Measurements from ENCODE around the gene CXCL14. TPM values are rescaled to one million over a fixed set of nuclear protein-coding genes. Genes with fewer than 3 reads are reported as not detected.

Gene CXCL14
- total and polyA plus RNA-seq, 2 of the 13 experiments (the other 11 are each of a cell fraction or from before 2014, with no cell fraction given) = not detected

DNA sequence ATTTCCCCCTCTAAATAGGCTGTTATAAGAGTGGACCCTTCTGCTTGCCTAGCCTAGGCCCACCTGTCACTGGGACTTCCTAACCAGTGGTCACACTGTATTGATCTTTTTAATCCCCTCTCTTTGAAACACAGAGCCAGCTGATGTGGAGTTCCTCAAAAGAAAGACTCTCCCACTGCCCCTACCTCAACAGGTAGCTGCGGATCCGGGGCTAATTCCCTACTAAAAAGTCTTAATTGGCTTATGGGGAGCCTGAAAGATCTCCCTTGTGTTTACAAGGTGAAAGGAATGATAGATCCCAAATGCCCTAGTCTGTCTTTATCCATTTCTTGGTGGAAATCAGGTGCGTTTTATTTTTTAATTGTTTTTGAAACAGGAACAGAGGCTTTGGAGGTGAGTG is 45.0 kb downstream of the CXCL14 start:
- H3K27ac ChIP-seq (ENCODE audit: extremely low read length, insufficient read depth, low read length) = no peak overlapping the region
- no peak overlapping the region for H3K4me2 ChIP-seq (ENCODE audit: low read depth, low read length)
- H3K4me3 ChIP-seq (replicated peaks in 1 of 3; ENCODE audit: insufficient read depth in 1 of 3, low read depth in 2 of 3, low read length in 3 of 3) = no peak overlapping the region
- no peaks in the 10 kb centered on the region for H4K20me1 ChIP-seq (ENCODE audit: insufficient read depth, low read length)
- H3K9me3 ChIP-seq (ENCODE audit: low read length) = no peaks in the 10 kb centered on the region
- CTCF ChIA-PET (ENCODE audit: low intra/inter-chr PET ratio, low total read pairs) = no interaction called here
- DNase-seq (ENCODE audit: low spot score) (no peak), ATAC-seq (no peak), FAIRE-seq (no peak)
- 31% methylated on average over 3 of the region's 3 CpGs for WGBS (ENCODE audit: low lambda C conversion rate)
- intact Hi-C loops (cut with micrococcal nuclease; ENCODE audit: unreplicated experiment) (no loop called here), in situ Hi-C loops (cut with HindIII; ENCODE audit: extremely low pct_ligation_motif_present, low pct_unique_long_range_greater_than_20kb) (no loop called here)
- H3K79me2 ChIP-seq (ENCODE audit: insufficient read depth, low read length) = no peaks in the 10 kb centered on the region
- BruUV-seq (replicated peaks) = no TSS peak
- peaks cover 4 to 49% of the 10 kb centered on the region in 2 experiments; a peak in 3 of 5 replicates for H3K27me3 ChIP-seq (ENCODE audit: control insufficient read depth in 1 of 2, insufficient read depth in 2 of 2, low read length in 2 of 2)
- H3K4me1 ChIP-seq (ENCODE audit: insufficient read depth, low read length) = no peaks in the 10 kb centered on the region
- H2AFZ ChIP-seq (ENCODE audit: low read length) = no peak overlapping the region
- no peak overlapping the region for H3K9ac ChIP-seq (ENCODE audit: insufficient read depth, low read depth, low read length)
- TF ChIP-seq MLLT10 (CRISPR knock-in tag; IDR thresholded peaks at IDR 0.05) = no peak
- POLR2A ChIA-PET = no interaction called here
- H3K36me3 ChIP-seq (replicated peaks in 1 of 2; ENCODE audit: control insufficient read depth in 1 of 2, insufficient read depth in 2 of 2, low read length in 2 of 2) = no peaks in the 10 kb centered on the region

DNA sequence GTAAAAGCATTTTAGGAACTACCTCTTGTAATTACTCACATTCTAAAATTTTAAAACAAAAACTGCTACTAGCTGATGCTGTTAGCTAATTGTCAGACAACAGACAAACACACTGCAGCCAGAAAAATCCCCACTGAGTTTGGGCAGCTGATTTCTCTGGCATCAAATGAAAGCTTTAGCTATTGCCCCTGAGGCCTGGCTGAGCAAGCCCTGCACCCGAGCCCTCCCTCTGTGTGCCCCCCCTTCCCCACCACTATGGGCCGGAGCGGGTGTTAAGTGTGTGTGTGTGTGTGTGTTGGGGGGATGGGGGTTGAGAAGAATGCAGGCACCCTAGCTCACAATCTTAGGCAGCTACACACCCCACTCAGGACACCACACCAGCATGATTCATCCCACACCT is 45.5 kb downstream of the CXCL14 start:
- Histone ChIP-seq H3K27ac (ENCODE audit: extremely low read length, insufficient read depth, low read length) (no peak overlapping the region), H3K79me2 (ENCODE audit: insufficient read depth, low read length) (no peaks in the 10 kb centered on the region), H3K4me1 (ENCODE audit: insufficient read depth, low read length) (no peaks in the 10 kb centered on the region), H3K27me3 (ENCODE audit: control insufficient read depth in 1 of 2, insufficient read depth in 2 of 2, low read length in 2 of 2) (peaks cover 4 to 45% of the 10 kb centered on the region in 2 experiments; a peak in 3 of 5 replicates), H3K4me2 (ENCODE audit: low read depth, low read length) (no peak overlapping the region), H4K20me1 (ENCODE audit: insufficient read depth, low read length) (no peaks in the 10 kb centered on the region), H2AFZ (ENCODE audit: low read length) (no peak overlapping the region), H3K9ac (ENCODE audit: insufficient read depth, low read depth, low read length) (no peak overlapping the region), H3K36me3 (replicated peaks in 1 of 2; ENCODE audit: control insufficient read depth in 1 of 2, insufficient read depth in 2 of 2, low read length in 2 of 2) (no peaks in the 10 kb centered on the region), H3K4me3 (replicated peaks in 1 of 3; ENCODE audit: insufficient read depth in 1 of 3, low read depth in 2 of 3, low read length in 3 of 3) (no peak overlapping the region), H3K9me3 (ENCODE audit: low read length) (no peaks in the 10 kb centered on the region)
- BruUV-seq (replicated peaks) = no TSS peak
- no peak for FAIRE-seq
- in situ Hi-C loops (cut with HindIII; ENCODE audit: extremely low pct_ligation_motif_present, low pct_unique_long_range_greater_than_20kb) (no loop called here), intact Hi-C loops (cut with micrococcal nuclease; ENCODE audit: unreplicated experiment) (no loop called here)
- CTCF ChIA-PET (ENCODE audit: low intra/inter-chr PET ratio, low total read pairs) = no interaction called here
- POLR2A ChIA-PET = no interaction called here
- no peak for DNase-seq (ENCODE audit: low spot score)
- WGBS (ENCODE audit: low lambda C conversion rate) = 56% methylated on average over 3 of the region's 3 CpGs
- no peak for ATAC-seq
- TF ChIP-seq ZNF121 (CRISPR knock-in tag; IDR thresholded peaks at IDR 0.05) (no peak), CHCHD3 (CRISPR knock-in tag; IDR thresholded peaks at IDR 0.05) (no peak), RORA (CRISPR knock-in tag; IDR thresholded peaks at IDR 0.05) (no peak), DPF2 (CRISPR knock-in tag; IDR thresholded peaks at IDR 0.05; ENCODE audit: borderline replicate concordance, low read depth) (no peak), CEBPG (CRISPR knock-in tag; IDR thresholded peaks at IDR 0.05) (no peak), PAX8 (CRISPR knock-in tag; IDR thresholded peaks at IDR 0.05; ENCODE audit: borderline replicate concordance) (no peak), NR2F2 (IDR thresholded peaks at IDR 0.05; ENCODE audit: borderline replicate concordance, low read depth) (no peak), ZNF501 (CRISPR knock-in tag; IDR thresholded peaks at IDR 0.05) (no peak)
- TF ChIP-seq, protein P1, sequence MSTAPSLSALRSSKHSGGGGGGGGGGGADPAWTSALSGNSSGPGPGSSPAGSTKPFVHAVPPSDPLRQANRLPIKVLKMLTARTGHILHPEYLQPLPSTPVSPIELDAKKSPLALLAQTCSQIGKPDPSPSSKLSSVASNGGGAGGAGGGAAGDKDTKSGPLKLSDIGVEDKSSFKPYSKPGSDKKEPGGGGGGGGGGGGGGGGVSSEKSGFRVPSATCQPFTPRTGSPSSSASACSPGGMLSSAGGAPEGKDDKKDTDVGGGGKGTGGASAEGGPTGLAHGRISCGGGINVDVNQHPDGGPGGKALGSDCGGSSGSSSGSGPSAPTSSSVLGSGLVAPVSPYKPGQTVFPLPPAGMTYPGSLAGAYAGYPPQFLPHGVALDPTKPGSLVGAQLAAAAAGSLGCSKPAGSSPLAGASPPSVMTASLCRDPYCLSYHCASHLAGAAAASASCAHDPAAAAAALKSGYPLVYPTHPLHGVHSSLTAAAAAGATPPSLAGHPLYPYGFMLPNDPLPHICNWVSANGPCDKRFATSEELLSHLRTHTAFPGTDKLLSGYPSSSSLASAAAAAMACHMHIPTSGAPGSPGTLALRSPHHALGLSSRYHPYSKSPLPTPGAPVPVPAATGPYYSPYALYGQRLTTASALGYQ (CRISPR knock-in tag; IDR thresholded peaks at IDR 0.05) = no peak
- TF ChIP-seq, protein P2, sequence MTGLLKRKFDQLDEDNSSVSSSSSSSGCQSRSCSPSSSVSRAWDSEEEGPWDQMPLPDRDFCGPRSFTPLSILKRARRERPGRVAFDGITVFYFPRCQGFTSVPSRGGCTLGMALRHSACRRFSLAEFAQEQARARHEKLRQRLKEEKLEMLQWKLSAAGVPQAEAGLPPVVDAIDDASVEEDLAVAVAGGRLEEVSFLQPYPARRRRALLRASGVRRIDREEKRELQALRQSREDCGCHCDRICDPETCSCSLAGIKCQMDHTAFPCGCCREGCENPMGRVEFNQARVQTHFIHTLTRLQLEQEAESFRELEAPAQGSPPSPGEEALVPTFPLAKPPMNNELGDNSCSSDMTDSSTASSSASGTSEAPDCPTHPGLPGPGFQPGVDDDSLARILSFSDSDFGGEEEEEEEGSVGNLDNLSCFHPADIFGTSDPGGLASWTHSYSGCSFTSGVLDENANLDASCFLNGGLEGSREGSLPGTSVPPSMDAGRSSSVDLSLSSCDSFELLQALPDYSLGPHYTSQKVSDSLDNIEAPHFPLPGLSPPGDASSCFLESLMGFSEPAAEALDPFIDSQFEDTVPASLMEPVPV (CRISPR knock-in tag; IDR thresholded peaks at IDR 0.05) = no peak
- TF ChIP-seq, protein P3, sequence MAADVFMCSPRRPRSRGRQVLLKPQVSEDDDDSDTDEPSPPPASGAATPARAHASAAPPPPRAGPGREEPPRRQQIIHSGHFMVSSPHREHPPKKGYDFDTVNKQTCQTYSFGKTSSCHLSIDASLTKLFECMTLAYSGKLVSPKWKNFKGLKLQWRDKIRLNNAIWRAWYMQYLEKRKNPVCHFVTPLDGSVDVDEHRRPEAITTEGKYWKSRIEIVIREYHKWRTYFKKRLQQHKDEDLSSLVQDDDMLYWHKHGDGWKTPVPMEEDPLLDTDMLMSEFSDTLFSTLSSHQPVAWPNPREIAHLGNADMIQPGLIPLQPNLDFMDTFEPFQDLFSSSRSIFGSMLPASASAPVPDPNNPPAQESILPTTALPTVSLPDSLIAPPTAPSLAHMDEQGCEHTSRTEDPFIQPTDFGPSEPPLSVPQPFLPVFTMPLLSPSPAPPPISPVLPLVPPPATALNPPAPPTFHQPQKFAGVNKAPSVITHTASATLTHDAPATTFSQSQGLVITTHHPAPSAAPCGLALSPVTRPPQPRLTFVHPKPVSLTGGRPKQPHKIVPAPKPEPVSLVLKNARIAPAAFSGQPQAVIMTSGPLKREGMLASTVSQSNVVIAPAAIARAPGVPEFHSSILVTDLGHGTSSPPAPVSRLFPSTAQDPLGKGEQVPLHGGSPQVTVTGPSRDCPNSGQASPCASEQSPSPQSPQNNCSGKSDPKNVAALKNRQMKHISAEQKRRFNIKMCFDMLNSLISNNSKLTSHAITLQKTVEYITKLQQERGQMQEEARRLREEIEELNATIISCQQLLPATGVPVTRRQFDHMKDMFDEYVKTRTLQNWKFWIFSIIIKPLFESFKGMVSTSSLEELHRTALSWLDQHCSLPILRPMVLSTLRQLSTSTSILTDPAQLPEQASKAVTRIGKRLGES (CRISPR knock-in tag; IDR thresholded peaks at IDR 0.05; ENCODE audit: borderline replicate concordance) = no peak

Measured in HepG2 (cell line).